GM19467 (cell line): Measurements from ENCODE around the gene DENND5B.
"Not testable (repeated sequence)": the region's sequence is repeated elsewhere in the genome, so short reads cannot be mapped to it uniquely, and the experiment has no call there.

ENCODE experiments used
- ATAC-seq: cut with Tn5 transposase; IDR thresholded peaks from one replicate; pipeline ENCODE4 v1.9.1; 2021; ENCODE audit warnings: mild to moderate bottlenecking, moderate library complexity; ENCODE audit not compliant: unreplicated experiment

DENND5B gene

DNA sequence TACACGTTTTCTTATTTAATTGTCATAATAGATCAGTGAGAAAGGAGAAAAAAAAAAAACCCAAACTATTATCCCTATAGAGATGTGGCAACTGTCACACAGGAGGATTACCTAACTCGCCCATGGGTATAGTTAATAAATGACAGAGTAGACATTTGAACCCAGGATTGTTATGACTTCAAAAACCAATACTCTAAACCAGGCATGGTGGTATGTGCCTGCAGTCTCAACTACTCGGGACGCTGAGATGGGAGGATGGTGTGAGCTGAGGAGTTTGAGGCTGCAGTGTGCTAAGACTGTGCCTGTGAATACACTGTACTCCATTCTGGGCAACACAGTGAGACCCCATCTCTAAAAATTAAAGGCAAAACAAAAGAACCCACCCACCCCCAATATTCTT is 114.5 kb downstream of the DENND5B start:
- no peak for ATAC-seq

DNA sequence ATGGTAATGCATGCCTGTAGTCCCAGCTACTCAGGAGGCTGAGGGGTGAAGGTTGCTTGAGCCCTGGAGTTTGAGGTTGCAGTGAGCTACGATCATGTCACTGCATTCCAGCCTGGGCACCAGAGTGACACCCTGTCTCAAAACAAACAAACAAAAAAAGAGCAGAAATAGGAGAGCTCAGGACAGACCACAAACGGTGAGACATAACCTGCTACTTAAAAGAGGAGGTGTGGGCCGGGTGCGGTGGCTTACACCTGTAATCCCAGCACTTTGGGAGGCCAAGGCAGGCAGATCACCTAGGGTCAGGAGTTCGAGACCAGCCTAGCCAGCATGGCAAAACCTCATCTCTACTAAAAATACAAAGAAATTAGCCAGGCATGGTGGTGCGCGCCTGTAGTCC is 115.3 kb downstream of the DENND5B start:
- ATAC-seq, result not testable (repeated sequence)

DNA sequence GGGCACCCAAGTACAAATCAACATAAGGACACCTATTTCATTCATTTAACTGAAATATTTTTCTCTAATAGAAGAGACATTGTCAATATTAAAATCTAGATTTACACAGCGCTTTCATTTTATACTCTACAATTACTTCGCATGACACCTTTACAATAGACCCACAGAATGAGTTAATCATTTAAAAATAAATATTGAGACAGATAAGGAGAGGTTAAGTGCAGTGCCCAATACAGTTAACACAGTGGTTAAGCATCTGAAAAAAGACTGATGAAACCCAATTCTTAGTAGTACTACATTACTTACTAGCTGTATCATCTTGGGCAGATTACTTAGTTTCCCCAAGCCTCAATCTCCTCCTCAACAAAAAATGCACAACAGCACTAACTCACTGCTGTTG is 116.2 kb downstream of the DENND5B start:
- no peak for ATAC-seq

DNA sequence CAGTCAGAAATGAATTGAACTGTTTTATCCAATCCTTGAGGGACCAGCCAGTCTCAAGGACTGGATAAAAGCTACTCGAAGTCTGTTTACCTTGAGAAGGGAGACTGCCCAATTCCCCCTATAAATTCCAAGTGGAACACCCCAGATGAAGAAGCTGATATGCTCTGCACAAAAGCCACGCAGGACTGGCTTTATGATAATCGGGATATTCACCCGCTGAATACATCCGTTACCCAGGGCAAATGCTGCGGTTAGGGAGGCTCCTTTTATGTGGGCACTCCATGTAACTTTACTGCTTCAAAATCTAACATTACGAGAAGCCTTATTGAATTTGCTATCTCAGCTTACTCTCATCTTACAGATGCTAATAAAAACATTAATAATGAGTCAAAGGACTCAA is 119.1 kb downstream of the DENND5B start:
- ATAC-seq, result no peak

DNA sequence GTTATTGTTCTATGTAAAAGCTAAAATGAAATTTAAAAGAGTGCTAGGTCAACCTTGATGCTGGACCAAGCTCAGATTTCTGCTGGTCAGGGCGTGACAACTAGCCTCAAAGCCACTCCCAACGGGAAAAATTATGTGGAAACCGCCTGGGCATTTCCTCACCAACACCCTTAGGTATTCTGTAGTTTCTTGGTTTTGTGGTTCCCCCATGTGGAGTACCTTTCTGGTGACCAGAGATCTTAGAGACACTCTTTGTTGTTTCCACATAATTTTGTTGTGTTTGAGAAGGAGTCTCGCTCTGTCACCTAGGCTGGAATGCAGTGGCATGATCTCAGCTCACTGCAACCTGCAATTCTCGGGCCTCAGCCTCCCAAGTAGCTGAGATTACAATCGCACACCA is 119.9 kb downstream of the DENND5B start:
- ATAC-seq, result no peak

DNA sequence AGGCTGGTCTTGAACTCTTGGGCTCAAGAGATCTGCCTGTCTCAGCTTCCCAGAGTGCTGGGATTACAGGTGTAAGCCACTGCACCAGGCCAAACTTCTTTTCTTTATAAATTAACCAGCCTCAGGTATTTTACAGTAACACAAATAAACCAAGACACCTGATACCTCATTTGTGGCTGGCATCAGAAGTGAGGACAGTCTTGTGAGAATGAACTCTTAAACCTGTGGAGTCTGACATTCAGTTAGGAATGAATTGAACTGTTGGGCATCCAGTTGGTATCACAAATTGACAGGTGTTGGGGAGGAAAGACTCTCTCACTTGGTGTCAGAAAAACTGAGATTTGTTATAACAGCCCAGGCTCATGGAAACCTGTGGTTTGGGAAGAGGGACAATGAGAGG is 120.5 kb downstream of the DENND5B start:
- ATAC-seq, result no peak

DNA sequence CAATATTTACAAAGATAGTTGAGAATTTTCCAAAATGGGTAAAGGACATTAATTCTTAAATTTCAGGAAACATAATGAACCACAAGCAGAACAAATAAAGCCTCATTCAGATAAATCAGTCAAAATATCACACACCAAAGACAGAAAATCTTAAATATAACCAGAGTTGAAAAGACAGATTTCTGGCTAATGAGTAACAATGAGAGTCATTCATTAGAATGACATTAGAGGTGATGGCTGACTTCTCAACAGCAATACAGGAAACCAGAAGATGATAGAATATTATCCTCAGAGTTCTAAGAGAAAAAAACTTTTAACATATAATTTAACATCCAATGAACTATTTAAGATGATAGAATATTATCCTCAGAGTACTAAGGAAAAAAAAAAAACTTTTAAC is 124.2 kb downstream of the DENND5B start:
- no peak for ATAC-seq

DNA sequence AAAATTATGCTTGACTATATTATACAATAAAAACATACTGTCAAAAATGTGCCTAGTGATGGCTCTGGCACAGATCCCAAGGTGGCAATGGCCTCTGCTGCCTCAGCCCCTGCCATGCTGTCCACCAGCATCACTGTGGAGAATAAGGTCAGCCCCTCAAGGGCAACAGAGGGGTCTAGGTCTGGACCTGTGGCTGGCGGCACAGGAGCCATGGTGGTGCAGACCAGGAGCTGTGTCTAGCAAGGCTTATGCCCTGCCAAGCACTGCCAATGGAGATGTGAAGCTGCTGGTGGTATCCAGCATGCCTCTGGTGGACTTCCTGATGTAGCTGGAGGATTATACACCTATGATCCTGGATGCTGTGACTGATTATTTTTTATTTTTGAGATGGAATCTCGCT is 125.9 kb downstream of the DENND5B start:
- ATAC-seq, result no peak

DNA sequence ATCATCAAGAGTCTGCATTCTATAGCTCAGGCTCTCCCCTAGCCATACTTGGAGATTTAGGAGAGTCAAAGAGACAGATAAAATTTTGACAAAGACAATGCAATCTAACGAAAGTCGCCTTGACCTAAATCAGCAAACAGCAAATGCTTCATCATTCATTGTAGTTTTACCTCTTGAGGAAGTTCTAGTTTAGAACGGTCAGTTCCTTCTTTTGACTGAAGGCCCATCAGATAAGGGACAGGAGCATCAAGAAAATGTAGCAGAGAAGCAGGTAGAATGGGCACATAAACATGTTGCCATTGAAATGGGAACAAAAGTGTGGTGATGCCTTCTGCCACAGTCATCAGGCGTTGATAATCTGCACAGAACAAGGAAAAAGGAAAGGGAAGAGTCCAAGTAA is 130.9 kb downstream of the DENND5B start:
- no peak for ATAC-seq

DNA sequence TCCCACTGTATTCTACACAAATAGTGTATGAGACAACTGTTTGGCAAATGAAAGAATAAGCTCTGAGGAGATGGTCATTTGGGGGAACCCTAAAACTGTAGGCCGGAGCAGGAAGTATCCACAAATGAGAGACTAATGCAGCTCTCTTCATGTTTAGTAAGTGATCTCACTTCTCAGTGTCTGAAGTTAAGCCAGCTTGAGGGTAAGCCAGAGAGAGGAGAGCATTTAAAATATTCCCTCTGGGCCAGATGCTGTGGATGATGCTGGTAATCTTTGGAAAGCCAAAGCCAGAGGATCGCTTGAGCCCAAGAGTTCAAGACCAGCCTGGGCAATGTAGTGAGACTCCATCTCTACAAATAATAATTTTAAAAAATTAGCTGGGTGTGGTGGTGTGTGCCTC is 134.4 kb downstream of the DENND5B start:
- no peak for ATAC-seq

DNA sequence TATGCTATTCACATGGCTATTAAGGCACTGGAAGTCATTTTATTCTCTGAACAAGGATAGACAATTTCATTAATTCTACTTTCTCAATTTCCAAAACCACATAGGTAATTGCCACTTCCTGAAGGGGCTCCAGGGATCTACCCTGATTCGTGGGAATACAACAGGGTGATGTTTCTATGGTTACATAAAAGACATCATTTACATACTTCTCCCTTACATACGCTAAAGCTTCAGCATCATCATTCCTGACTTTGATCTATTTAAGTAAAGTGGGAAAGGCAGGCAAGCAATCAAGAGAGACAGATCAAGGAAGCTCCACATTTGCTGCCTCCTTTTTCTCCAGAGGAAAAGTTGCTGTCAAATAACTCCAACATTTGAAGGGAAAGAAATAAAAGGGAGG is 146.2 kb downstream of the DENND5B start:
- no peak for ATAC-seq

DNA sequence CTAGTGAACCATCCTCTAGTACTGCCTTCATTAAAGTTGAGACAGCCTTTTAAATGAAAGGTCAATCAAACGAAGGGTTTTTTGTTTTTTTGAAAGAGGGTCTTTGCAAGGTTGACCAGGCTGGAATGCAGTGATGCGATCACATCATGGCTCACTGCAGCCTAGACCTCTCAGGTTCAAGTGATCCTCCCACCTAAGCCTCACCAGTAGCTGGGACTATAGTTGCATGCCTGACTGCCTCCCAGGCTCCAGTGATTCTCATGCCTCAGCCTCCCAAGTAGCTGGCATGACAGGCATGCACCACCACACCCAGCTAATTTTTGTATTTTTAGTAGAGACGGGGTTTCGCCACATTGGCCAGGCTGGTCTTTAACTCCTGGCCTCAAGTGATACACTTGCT is 150.3 kb downstream of the DENND5B start:
- ATAC-seq, result no peak

DNA sequence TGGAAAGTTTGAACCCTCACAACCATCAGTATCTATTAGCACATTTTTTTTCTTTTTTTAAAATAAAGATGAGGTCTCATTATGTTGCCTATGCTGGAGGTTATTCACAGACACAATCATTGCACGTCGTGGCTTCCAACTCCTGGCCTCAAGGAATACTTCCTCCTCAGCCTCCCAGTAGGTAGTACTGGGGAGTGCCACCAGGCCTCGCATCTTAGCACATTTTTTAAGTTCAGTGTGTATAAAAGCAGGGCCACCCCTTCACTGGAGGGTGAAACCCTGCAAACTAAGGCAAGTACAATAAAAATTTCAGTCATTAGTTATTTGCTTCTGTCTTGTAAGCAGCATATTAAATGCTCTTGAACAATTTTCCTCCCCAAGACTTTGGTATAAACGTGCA is 150.8 kb downstream of the DENND5B start:
- ATAC-seq, result no peak

DNA sequence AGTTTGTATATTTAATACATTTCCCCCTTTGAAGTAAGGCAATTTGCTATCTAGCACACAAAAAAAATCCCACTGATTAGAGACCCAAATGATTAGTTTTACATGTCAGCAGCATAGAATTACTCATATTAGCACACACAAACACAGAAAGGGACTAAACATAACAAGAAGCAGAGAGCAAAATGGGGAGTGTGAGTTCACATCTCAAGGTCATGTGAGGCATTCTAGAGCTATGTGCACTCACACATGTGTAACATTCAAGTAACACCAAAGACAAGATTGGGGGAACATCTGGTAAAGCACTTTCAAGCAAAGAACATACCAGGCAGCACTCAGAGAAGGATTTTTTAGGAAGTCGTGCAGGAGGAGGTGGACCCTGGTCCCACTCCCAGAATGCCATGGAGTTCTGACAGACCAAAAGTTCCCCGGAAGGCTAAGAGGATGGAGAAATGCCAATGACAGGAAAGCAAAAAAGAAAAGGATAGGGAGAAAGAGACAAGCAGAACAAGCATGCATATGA is 159.2 kb downstream of the DENND5B start:
- ATAC-seq, result no peak

DNA sequence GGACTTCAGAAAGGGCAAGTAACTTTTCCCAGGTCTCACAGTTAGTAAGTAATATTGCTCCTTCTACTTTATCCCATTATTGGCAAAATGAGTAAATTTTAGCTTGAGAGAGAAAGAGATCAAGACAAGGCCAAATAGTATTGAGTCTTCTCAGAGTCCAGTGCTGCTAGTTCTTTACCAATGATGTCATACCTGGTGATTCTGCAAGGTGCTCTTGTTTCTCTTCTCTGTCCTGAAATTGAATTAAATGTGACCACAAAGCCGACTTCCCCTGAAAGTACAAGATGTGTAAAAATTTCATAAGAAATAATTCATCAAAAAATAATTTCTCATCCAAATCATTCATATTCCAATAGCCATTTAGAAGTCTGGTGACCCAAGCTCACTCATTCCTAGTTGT is 167.5 kb downstream of the DENND5B start:
- ATAC-seq, result no peak

DNA sequence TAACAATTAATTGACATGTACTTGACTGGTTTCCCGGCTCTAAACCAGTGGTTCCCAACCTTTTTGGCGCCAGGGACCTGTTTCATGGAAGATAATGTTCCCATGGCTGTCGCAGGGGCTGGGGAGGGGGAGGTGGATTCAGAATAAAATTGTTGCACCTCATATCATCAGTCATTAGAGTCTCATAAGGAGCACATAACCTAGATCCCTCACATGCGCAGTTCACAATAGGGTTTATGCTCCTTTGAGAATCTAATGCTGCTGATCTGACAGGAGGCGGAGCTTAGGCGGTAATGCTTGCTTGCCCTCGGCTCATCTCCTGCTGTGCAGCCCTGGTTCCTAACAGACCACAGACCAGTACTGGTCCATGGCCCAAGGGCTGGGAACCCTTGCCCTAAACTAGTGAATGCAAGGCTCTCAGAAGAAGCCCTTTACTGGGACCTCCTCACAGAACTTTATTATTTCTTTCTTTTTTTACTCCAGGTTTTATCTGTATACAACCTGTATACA is 178.6 kb downstream of the DENND5B start:
- no peak for ATAC-seq

DNA sequence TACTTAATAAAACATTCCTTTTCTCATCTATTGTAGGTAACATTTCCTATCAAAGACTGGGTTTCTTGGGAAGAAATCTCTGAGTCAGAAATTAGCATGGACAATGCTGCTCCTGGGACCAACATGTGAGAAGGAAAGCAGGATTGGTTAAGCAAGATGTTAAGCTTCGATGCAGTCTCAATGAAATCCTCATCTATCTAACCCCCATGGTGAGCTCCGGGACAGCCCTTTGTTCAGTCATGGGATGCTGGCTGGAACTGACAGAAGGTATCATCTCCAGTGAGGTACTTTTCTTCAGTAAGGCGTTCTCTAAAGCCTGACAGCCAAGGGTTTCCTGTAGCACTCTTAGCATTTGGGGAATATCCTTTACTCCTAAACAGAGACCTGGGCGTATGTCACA is 182.2 kb downstream of the DENND5B start:
- no peak for ATAC-seq

DNA sequence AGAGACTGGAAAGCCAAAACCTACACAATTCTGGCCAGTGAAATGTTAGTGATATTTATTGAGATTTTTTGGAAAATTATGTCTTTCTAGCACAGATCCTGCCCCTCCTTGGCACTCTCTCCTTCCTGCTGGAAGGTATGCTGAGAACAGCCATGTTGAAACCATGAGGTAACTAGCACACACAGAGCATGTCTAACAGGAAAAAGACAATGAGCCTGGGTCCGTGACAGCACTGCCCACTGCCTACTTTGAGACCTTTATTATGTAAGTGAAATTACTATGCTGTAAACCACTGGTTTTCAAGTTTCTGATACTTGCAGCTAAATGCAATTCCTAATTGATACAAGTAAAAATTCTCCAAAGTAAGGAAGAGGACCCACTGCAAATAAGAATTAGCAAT is 183.4 kb downstream of the DENND5B start:
- no peak for ATAC-seq

DNA sequence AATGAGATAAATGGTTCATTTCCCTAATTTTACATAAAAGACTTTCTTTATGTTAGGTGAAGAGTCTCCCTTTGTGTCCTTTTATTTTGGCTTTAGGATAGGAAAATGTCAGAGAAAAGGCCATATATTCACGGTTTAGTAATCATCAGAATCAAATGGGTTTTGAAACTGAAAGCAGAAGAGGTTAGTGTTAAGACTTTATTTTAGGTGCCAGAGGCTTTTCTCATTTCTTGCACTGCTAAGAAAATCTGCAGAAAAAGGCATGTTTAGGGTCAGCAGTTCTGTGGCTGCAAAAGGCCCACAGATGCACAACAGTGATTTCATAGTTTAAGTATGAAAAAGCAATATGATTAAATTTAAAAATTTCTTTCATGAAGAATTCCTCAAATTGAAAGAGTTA is 184.6 kb downstream of the DENND5B start:
- ATAC-seq, result peak; percentile 55

DNA sequence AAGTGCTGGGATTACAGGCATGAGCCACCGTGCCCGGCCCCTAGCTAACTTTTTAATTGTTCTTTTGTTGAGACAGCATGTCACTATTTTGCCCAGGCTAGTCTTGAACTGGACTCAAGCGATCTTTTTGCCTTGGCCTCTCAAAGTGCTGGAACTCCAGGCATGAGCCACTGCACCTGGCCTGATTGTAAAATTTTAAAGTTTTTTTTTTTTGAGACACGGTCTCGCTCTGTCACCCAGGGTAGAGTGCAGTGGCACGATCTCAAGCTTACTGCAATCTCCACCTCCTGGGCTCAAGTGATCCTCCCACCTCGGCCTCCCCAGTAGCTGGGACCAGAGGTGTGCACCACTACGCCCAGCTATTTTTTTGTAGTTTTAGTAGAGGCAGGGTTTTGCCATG is 185.9 kb downstream of the DENND5B start:
- ATAC-seq, result no peak

DNA sequence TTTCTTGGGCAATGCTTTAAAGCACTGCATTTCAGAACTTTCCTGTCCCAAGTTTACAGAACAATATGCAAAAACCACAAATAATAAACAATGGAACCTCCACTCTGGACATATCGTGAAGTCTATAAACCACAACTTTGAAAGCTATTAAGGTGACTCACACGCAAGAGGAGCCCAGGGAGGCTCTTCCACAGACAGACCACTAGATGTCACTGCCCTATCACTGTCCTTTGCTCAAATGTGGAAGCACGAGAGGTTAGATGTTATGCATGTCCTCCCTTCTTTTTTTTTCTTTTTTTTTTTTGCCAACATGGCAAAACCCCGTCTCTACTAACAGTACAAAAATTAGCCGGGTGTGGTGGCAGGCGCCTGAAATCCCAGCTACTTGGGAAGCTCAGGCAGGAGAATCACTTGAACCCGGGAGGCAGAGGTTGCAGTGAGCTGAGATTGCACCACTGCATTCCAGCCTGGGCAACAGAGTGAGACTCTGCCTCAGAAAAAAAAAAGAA is 187.8 kb downstream of the DENND5B start:
- ATAC-seq, result peak; percentile 79

DNA sequence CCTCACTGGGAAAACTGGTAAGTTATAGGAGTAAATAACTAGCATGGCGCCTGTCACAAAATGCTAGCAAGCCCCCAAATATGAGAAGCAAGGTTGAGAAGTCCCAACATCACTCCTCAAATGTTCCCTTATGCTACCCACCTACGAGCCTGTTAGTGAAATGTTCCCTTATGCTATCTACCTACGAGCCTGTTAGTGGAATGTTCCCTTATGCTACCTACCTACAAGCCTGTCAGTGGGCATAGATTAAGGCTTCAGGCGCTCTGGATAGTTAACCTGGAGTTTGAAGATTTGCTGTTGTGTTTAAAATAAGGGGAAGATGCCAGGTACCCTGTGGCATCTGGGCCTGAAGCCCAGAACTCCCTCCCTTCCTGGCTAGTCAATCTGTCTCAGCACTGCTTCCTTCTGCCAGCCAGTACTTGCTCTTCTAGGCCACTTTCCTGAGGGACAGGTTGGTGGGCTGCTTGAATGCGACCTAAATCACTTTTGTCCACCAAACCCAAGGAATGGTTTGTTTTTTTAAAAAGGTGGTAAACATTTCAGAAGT is 197.9 kb downstream of the DENND5B start:
- no peak for ATAC-seq

DNA sequence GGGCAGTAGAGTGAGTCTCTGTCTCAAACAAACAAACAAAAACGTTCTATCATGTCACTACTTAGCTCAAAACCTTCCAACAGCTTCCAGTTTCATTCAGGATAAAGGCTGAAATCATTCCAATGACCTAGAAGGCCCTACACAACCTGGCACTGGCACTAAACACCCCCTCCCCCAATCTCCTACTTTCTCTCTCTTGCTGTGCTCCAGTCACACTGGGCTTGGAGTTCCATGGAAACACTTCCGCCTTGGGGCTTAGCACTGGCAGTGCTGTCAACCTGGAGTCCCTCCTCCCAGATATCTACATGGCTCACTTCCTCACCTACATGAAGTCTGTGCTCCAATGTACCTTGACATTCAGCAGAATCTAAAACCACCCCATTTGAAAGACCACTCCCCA is 199.9 kb downstream of the DENND5B start:
- no peak for ATAC-seq
